Measurements from ENCODE around the gene ZNRD2.

Gene ZNRD2

DNA sequence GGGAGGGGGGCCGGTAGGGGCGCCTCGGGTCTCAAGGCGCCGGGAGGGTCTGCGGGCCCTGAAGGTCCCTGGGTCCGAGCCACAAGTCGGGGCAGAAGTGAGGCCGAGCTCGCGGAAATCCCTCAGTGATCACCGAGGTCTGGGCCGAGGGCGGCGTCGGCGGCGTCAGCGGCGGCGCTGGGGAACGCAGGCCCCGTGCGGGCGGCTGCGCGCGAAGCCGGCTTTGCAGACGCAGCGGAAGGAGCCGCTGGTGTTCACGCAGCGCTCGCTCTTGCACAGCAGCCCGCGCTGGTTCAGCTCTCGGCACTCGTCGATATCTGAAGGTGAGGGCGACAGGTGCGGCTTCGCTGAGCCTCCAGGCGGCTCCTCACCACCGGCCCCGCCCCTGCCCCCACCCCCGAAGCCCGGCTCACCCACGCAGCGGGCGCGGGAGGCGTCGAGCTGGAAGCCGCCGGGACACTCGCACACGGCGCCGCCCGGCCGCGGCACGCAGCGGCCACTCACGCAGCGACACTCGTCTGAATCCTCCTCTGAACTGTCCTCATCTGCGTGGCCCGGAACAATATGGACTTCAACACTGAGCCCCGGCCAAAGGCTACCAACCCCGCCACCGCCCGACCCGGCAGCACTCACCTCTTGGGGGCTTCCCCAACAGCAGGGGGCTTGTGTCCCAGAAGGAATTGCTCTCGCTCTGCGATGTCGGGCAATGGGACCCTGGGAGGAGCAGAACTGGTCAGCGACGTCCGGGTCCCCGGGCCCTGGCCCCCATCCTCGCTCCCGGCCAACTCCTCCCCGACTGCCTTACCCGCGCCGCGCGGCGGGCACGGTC is 31.1 kb upstream of the ZNRD2 start:
- no peak for DNase-seq

- no peak for DNase-seq
These were observed 30.5 kb upstream of the ZNRD2 start for GRCh38 chr11:65539744-65540289.

DNA sequence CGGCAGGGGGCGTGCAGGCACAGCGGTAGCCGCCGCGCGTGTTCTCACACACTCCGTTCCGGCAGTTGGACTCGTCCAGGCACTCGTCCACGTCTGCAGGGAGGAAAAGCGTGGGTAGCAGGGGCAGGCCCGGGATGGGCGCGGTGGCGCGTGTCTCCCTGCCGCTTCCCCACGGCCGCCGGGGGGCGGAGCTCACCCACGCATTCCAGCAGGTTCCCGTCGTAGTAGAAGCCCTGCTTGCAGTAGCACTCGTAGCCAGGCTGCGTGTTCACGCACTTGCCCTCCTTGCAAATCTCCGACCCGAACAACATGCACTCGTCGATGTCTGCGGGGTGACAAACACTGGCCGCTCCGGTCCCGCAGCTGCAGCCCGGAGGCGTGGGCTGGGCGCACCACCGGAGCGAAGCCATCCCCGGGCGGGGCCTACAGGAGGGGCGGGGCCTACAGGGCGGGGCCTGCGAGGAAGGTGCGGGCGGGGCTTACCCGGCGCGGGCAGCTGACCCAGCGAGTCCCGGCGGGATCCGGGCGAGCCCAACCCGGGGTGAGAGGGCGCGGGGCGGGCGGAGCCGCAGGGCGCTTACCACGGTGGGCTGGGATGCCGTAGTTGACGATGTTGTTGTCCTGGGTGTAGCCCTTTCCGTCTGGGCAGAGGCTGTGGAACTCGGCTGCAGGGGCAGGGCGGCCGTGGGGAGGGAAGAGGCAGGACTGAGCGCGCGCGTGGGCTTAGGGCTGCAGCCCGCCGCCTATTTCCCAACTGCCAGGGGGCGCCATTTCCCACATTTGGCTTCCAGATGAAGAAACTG is 29.8 kb upstream of the ZNRD2 start:
- peak; percentile 80 to 86 for DNase-seq

DNA sequence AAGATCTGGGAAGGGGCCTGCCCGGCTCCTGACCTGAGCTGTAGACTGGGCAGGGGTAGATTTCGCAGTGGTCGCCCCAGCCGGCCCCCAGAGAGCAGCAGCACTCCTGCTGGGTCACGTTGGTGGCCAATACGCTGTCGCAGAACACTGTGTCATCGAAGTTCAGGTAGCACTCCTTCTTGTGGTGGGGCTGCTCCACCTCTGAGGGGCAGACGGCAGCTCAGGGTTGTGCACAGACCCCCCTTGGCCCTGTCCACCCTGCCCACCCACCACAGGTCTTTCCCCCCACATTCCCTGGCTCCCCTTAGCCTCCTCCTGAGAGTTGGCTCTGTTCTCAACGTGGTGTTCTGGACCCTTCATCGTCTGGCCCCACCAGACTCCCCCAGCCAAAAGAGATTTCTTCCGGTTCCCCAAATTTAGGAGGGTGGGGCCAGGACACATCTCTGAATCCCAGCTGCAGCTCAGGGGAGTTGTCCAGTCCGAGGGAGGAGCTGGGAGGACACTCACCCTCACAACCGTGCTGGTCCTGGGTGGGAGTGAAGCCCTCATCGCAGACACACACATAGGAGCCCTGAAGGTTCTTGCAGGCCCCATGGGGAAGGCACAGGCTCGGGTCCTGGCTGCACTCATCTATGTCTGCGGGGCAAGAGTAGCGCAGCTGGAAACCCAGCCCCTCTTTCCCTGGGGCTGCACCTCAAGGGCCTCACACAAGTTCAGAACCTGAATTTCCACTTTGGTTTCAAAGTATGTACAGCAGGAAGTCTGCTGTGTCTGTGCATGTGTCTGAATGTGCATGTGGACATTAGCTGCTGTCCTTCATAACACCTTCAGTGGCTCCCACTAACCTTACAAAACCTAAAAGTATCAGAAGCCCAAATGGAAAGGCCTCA is 28.9 kb upstream of the ZNRD2 start:
- no peak for DNase-seq

DNA sequence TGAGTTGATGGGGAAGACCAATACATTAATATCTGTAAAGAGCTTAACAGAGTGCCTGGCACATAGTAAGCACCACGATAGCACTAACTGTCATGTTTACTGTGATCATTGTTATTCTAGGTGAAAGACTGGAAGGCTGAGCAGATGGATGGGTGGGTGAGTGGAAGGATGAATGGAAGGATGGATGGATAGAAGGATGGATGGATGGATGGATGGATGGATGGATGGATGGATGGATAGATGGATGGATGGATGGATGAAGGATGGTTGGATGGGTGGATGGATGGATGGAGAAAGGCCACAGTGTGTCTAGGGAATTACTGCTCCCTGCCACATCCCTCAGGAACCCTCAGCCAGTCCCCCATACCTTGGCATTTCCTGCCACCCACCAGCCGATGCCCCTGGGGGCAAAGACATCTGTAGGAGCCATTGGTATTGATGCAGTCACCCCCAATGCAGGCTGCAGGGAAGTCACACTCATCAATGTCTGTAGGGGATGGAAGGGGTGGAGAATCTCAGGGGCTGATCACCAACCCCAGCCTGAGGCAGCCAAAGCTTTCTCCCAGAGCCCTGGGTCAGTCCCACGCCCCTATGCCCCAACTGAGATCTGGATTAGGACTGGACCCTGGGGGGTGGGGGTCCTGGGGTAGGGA is 27.4 kb upstream of the ZNRD2 start:
- no peak for DNase-seq

DNA sequence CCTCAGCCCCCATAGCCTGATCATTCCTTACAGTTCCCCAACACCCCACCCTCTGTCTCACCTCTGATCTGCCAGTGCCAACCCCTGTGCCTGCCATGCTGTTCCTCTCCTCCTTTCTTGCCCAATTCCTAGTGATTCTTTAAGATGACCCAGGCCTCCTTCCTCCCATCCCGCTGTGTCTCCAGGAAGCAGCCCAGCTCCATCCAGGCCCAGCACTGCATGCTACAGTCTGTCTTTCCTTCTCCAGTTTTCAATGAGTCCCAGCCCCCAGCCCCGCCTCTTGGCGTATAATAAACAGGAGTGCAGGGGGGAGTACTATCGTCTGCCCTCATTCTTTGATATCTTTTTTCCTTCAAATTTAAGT is 24.4 kb upstream of the ZNRD2 start:
- DNase-seq: no peak

DNA sequence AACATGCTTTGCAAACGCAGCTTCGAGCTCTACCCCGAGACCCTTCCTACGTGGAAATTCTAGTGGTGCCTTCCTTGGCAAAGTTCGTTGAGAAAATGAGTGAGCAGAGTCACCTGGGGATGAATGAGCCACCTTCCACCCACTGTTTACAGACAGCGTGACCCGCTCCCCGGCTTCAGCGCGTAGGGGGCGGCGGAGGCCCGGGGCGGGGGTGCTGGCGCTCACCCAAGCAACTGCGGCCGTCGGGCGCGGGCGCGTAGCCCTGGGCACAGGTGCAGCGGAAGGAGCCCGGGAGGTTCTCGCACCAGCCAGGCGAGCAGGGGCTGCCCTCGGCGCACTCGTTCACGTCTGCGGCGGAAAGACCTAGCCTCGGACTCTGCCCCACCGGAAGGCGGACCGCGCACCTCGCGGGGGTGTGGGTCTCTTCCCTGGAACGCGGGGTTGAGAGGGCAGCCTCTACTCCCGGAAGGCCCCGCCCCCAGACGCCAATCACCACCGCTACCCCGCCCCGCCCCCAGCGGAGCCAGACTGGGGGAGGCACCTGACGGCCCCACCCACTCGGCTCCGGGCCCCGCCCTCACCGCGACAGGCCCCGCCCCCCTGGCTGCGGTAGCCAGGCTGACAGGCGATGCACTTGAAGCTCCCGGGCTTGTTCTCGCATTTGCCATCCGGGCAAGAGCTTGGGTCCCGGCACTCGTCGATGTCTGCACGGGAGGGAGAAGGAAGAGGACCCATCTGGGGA is 23.9 kb upstream of the ZNRD2 start:
- DNase-seq: peak; percentile 67 to 69

DNA sequence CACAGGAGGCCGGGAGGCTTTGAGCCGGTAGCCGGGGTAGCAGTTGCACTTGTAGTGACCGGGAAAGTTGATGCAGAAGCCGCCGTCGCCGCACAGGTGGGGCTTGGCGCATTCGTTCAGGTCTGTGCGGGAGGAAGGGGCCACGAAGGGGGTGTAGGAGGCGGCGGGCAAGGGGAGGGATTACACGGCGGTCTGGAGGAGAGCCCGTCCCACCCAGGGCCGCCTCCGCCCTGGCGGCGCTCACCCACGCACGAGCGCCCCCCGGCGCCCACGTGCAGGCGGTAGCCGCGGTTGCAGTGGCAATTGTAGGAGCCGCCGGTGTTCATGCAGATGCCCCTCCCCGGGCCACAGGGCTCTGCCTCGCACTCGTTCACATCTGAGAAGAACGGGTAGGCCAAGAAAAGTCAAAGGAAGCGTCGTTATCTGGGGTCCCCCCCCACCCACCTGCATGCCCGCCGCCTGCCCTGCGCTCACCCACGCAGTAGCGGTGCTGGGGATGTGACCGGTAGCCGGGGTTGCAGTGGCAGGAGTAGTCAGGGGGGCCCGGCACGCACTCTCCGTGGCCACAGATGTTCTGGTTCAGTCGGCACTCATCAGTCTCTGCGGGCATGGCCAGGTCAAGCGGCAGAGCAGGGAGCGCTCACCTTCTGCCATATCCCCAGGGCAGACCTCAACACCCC is 22.7 kb upstream of the ZNRD2 start:
- no peak for DNase-seq

- DNase-seq: no peak
These were observed 21.9 kb upstream of the ZNRD2 start for GRCh38 chr11:65548395-65548794.

DNA sequence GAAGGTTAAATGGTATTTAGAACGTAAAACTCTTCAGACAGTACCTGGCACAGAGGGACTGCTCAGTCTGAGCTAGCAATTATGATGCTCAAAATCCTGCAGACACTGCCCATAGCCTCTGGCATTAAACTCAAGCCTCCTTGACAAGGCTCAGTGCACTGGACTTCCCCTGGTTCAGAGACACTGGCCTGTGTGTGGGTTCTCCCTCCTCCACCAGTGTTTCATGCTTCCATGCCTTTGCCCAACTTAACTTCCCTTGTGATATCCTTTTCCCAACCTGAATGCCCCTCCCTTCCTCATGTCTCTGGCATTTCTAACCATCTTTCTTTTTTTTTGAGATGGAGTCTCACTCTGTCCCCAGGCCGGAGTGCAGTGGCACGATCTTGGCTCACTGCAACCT is 21.2 kb upstream of the ZNRD2 start:
- no peak for DNase-seq

DNA sequence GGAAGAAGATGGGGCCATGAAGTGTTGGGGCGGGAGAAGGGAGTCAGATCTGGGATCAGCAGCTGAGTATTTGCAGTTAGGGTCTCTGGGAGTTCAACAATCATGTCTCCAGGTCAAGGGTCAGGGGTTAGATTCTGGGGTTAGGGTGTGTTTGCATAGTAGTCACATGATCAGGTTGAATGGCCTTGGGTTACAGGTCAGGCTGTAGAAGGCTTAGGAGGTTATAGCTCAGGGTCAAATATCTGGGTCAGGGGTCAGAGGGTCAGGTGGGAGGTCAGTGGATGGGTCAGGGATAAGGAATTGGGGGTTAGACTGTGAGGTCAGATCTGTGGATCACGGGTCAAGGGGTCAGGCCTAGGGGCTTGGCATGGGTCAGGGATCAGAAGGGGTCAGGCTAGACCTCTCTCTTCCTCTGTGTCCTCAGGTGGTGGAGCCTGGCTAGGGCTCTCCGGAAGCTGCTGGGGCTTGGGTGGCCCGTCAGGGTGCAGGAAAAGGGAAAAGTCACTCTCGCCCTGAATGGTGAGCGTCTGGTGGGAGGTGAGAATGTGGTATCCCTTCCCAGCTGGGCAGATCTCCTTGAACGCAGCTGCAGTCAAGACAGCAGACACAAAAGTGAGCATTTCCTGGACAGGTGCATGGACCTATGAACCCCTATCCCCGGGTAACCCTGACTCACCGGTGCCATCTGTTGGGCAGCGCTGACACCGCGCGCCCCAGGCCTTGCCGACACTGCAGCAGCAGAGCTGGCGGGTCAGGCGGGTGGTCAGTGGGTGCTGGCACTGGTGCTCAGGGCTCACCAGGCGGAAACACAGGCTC is 18.5 kb upstream of the ZNRD2 start:
- peak; percentile 31 to 35 for DNase-seq

DNA sequence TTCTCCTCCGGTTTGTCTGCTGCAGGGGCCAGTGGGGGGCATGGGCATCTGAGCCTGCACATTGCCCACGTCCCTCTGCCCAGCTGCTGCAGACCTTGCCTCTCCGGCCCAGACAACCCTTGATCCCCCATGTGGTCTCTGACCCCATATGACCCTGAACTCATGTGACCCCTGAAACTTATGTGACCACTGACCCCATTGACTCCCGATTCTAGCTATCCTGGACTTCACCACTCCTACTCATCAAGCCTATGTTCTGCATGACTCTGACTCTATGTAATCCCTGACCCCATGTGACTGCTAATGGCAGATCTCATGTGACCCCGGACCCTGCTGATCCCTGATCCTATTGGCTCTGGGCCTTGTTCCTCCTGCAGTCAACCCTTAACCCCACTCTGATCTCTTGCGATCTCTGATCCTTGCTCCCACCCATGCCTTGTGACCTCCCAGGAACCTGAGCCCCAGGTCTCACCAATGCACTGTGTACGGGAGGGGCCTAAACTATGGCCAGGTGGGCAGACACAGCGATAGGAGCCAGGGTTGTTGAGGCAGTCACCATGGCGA is 17.8 kb upstream of the ZNRD2 start:
- DNase-seq: no peak

GRCh38 chr11:65553301-65554001 is 16.8 kb upstream of the ZNRD2 start:
- peak; percentile 78 to 90 for DNase-seq

DNA sequence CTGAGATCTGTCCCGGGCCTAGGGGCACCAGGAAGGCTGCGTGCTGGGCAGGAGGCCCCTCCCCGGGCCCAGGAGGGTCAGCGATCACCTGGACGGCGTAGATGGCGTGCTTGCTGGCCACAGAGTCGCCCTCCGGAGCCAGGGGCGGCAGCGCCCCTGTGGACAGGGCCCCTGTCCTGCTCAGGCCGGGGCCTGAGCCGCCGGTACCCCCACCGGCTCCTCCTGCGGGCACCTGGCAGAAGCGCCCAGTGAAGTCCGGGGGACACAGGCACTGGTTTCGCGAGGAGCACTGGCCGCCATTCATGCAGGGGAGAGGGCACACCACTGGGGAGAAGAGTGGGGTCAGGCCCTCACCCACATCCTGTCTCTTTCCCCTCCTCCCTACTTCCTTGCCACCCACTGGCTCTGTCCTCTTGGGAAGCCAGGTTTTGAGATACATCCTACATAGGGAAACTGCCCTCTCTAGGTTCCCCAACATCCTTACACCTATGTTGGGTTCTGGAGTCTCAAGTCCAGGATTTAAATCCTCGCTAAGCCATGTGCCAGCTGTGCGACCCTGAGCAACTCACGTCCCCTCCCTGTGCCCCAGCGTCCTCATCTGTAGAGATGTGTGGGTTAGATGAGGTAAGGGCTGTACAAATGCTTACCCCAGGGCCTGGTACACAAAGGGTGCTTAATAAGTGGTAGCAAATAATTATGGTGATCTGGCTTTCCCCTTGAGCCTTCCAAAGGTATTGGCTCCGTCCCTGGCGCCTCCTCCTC is 16.0 kb upstream of the ZNRD2 start:
- no peak for DNase-seq

- DNase-seq: no peak
These were observed 15.3 kb upstream of the ZNRD2 start for GRCh38 chr11:65554842-65555430.

DNA sequence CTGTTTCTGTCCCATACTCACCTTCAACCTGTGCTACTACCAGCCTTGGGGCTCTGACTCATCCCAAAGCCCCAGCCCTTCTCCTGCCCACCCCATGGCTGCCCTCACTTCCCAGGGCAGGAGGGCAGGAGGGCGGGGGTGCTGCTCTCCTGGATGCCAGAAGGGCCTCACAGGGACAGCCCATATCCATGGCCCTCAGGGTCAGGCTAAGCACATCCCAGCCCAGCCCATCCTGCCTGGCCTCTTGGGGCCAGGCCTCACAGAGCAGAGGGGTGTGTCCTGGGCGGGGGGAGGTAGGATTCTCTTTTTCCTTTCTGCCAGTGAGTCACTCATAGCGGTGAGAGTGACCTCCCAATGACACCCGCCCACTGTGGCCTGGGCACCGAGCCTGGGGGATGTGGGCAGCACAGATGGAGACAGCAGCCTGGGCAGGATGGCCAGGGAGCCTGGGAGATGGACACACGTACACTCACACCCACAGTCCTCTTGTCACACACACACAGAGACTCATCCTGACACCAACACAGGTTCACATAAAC is 14.5 kb upstream of the ZNRD2 start:
- peak; percentile 22 to 57 for DNase-seq

DNA sequence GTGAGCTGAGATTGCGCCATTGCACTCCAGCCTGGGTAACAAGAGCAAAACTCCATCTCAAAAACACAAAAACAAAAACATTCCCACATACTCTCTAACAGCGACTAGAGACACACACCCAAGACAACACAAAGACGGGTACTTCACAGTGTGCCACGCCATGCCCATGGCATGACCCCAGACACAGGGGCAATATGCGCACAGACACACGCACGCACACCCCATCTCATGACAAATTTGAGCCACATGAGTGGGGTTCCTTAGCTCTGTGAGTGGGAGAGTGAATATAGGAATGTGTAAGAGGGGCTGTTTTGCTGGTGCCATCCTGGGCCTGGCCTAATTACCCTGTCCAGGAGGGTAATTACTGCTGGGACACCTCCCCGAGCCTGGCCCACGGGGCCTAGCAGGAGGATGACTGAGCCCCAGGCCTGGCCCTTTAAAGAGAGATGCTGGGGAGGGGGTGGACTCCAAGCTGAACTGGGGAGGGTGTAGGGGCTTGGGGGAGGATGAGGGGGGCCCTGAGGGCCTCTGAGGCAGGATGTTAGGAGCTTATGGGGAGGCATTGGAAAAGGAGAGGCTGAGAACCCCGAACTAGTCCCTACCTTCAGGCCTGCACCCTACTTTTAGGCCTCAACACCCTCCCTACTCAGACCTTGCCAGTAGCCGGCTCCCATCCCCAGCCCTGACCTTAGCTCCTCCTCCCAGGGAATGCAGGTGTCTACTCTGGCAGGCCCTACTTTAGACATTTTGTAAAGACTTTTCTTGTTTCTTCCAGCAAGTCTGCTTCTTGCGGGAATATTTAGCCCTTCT is 13.6 kb upstream of the ZNRD2 start:
- no peak for DNase-seq
